ENCODE measurements around the gene CP.
A peak's percentile ranks its signal among the peaks of the same experiment; 100 is the strongest.
"Not testable (repeated sequence)": the region's sequence is repeated elsewhere in the genome, so short reads cannot be mapped to it uniquely, and the experiment has no call there.

Gene CP

GRCh38 chr3:149221783-149222517 is at the start of gene CP:
Gene CP (minus strand): TSS chr3:149221829. CDS start chr3:149221792, 37 bp downstream.
- no peak for DNase-seq

- DNase-seq = peak; percentile 47
These were observed 48.6 kb upstream of the CP start for GRCh38 chr3:149270180-149270579.

- DNase-seq = no peak
These were observed 48.1 kb upstream of the CP start for GRCh38 chr3:149269687-149270086.

GRCh38 chr3:149267565-149267964 is 45.9 kb upstream of the CP start:
- DNase-seq = no peak

GRCh38 chr3:149266736-149267135 is 45.1 kb upstream of the CP start:
- DNase-seq = peak; percentile 57

- no peak for DNase-seq
These were observed 42.2 kb upstream of the CP start for GRCh38 chr3:149263856-149264255.

GRCh38 chr3:149258714-149259113 is 37.1 kb upstream of the CP start:
- DNase-seq = no peak

GRCh38 chr3:149258298-149258697 is 36.7 kb upstream of the CP start:
- no peak for DNase-seq

- DNase-seq = no peak
These were observed 30.6 kb upstream of the CP start for GRCh38 chr3:149252272-149252671.

GRCh38 chr3:149251186-149251585 is 29.6 kb upstream of the CP start:
- no peak for DNase-seq

DNA sequence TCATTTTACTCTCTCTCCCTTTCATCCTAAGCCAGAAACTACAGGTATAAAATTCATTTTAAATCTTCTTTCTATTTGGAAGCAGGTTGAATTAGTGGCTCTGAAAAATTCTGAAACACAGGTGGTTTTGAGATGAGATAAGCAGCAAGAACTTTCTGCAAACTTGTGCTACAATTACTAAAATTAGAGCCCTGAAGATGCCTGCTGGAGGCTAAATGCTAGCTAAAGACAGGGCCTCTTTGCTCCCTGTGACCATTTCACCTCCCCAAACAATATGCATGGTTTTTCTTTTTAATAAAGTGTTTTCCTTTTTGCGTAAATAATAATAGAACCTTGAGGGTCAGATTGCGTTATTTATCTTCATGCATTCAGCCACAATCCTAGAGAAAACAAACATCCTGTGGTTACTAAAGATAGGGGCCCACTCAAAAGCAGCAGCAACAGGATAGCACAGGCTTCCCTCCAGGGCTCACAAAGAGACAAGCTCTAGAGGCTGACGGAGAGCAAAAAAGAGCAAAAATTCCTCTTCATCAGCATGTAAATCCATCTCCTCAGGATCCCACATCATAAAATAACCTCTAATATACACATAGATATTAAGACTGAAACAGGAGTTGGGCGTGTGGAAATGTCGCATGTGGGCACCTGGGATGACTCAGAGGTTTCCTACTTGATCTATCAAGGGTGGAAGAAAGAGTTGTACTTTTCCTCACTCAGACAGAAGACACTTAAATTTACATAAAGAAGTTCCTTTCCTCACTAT is 26.5 kb upstream of the CP start:
- DNase-seq = peak; percentile 13

DNA sequence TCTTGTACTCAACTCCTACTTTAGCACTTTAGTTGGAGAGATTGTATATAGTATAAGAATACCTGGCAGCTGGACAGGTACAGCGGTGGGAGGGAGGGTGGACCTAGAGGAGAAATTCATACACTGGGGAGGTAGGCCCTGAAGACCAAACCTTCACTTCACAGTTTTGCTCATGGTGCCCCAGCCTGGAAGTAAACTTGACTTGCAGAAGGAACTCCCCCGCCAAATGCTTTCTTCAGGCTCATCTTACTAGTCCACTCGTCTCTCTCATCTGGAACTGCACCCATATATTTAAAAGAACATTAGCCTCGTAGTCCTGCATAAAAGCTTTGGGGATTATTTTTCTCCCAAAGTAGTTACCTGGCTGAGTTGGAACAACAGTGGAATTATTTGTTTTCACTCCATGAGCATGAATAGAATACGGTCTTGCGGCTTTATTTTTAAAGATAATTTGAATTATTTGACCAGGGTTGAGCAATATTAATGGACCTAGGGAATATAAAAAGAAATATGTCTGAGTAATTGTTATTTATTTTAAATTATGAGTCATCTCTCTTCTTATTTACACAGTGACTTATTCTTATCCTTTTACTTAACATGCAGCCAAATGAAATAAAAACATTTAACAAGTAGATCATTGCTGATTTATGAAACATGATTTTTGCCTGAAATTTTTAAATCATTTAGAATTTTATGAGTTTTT is 25.5 kb upstream of the CP start:
- DNase-seq = peak; percentile 85

- DNase-seq = peak; percentile 85
These were observed 24.3 kb upstream of the CP start for GRCh38 chr3:149245738-149246451.

DNA sequence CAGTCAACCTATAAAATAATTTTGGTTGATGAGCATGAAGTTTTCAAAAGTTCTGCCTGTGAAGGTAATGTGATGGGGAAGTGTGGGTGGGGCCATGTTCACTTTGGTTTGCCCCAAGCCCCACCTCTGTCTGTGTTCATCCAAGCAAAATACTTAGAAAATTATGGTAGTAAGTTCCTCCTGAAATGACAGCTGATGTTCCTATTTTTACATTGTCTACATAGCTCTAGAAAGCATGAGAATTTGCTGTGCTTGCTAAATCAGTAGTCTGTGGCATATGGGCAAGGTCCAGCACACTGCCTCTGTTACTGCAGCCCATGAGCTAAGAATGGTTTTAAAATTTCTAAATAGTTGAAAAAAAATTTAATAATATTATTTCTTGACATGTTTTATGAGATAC is 21.9 kb upstream of the CP start:
- no peak for DNase-seq

DNA sequence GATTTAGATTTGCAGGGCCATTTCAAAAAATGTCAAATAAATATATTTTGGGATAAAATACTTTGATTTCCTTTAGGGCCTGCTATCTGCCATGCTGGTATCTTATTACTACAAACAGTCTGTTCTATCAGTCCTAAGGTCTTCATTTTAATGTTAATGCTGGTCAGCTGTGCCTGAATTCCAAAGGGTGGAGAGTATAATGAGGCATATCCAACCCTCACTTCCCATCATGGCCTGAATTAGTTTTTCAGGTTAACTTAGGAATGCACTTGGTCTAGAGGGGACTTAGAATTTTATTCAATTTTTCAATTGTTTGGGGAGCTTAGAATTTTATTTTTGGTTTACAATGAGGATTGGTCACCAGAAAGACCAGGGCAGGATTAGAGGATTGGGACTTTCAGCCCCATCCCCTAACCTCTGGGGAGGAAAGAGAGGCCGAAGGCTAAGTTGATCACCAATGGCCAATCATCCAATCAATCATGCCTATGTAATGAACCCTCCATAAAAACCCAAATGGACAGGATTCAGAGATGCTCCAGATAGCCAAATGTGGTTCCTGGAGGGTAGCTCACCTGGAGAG is 17.8 kb upstream of the CP start:
- no peak for DNase-seq

- DNase-seq = not testable (repeated sequence)
These were observed 16.6 kb upstream of the CP start for GRCh38 chr3:149238268-149238667.

DNA sequence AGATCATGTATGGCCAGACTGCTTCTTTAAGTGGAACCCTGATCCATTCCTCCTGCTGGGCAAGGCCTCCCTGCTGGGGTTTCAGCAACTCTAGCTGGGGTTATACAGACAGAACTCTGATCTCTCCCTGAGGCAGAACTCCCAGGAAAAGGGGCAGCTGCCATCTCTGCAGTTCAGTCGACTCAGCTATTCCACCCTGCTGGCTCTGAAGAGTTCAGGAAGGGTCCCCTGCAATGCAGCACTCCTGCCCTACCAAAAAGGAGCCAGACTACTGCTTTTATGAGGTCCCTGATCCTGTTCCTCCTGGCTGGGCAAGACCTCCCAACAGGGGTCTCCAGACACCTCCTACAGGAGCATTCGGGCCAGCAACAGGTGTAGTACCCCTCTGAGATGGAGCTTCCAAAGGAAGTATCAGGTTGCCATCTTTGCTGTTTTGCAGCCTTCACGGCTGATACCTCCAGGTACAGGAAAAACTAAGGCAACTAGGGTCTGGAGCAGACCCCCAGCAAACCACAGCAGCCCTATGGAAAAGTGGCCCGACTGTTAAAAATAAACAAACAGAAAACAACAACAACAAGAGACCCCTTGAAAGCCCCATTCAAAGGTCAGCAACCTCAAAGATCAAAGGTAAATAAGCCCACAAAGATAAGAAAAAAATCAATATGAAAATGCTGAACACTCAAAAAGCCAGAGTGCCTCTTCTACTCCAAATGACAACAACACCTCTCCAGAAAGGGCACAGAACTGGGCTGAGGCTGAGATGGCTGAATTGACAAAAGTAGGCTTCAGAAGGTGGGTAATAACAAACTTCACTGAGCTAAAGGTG is 14.2 kb upstream of the CP start:
- DNase-seq = no peak

- no peak for DNase-seq
These were observed 13.1 kb upstream of the CP start for GRCh38 chr3:149234671-149235245.

- DNase-seq = no peak
These were observed 11.7 kb upstream of the CP start for GRCh38 chr3:149233323-149233722.

- no peak for DNase-seq
These were observed 10.2 kb upstream of the CP start for GRCh38 chr3:149231871-149232270.

DNA sequence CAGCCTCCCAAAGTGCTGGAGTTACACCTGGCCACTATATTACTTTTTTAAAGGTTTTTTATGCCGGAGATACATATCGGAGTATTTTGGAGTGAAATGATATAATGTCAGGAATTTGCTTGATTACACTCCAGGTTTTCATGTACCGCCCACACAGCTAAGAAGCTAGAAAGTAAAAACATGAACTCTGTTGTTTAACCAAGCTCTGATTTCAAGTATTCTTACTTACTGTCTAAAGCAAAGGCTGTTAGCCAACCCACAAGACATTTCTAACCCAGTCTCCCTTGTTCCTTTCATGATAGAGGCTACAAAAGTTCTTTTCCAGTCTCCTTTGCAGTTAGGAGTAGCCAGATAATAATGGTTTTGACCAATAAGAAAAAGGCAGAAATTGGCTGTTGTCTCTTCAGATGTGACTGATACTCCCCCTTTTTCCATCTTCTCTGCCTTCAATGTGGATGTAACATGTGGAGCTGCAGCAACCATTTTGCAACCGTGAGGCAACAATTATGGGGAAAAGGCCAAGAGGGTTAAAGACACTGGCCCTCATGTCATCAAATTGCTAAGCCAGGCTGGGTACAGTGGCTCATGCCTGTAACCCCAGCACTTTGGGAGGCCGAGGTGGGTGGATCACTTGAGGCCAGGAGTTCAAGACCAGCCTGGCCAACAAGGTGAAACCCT is 6.1 kb upstream of the CP start:
- DNase-seq = no peak
